Loucy (cell line): ENCODE results near the gene GNAT1.

Experiments
- H2AFZ ChIP-seq: fragments of 200-600 bp; sonication (generic); 2 replicates; pipeline ENCODE4 v1.6.0; 2016; ENCODE audit warnings: antibody characterized with exemption, mild to moderate bottlenecking, low read length, moderate library complexity
- H3F3A ChIP-seq: fragments of 200-600 bp; 2 replicates; pipeline ENCODE4 v1.6.0; 2016; ENCODE audit warnings: antibody characterized with exemption, low read depth, mild to moderate bottlenecking
- H3K27me3 ChIP-seq: fragments of 200-600 bp; sonication (generic); 2 replicates; pipeline ENCODE4 v1.6.1; 2014; ENCODE audit warnings: low read length, mild to moderate bottlenecking; ENCODE audit not compliant: insufficient read depth, poor library complexity, severe bottlenecking
- H3K36me3 ChIP-seq: fragments of 200-600 bp; sonication (generic); 2 replicates; pipeline ENCODE4 v1.6.1; 2016; ENCODE audit warnings: low read length; ENCODE audit not compliant: insufficient read depth
- H3K4me1 ChIP-seq: fragments of 200-600 bp; sonication (generic); 2 replicates; pipeline ENCODE4 v1.5.1; 2014; ENCODE audit warnings: low read length, mild to moderate bottlenecking; ENCODE audit not compliant: insufficient read depth, poor library complexity, severe bottlenecking
- H3K4me2 ChIP-seq: fragments of 200-600 bp; sonication (generic); 2 replicates; pipeline ENCODE4 v1.6.0; 2014; ENCODE audit warnings: antibody characterized with exemption, low read length, low read depth, mild to moderate bottlenecking; ENCODE audit not compliant: poor library complexity, severe bottlenecking
- H3K4me3 ChIP-seq: fragments of 200-600 bp; sonication (generic); 2 replicates; pipeline ENCODE4 v1.5.1; 2014; ENCODE audit warnings: low read length, mild to moderate bottlenecking, mixed read lengths; ENCODE audit not compliant: poor library complexity, severe bottlenecking
- H3K79me2 ChIP-seq: fragments of 200-600 bp; sonication (generic); 2 replicates; pipeline ENCODE4 v1.6.1; 2014; ENCODE audit warnings: low read length; ENCODE audit not compliant: insufficient read depth
- H3K9ac ChIP-seq: fragments of 200-600 bp; sonication (generic); 2 replicates; pipeline ENCODE4 v1.6.0; 2014; ENCODE audit warnings: mild to moderate bottlenecking, low read depth, low read length, moderate library complexity; ENCODE audit not compliant: poor library complexity, severe bottlenecking
- H3K9me2 ChIP-seq: fragments of 200-600 bp; sonication (generic); replicated peaks from 2 replicates; pipeline ENCODE4 v1.6.1; 2016; ENCODE audit warnings: low read depth, low read length, mixed read lengths
- H3K9me3 ChIP-seq: fragments of 200-600 bp; sonication (generic); 2 replicates; pipeline ENCODE4 v1.6.1; 2014; ENCODE audit warnings: mild to moderate bottlenecking, antibody characterized with exemption, low read length, low read depth; ENCODE audit not compliant: insufficient read depth
- H4K20me1 ChIP-seq: fragments of 200-600 bp; sonication (generic); 2 replicates; pipeline ENCODE4 v1.6.0; 2014; ENCODE audit warnings: antibody characterized with exemption, low read length, mild to moderate bottlenecking; ENCODE audit not compliant: insufficient read depth, poor library complexity, severe bottlenecking
- CTCF ChIP-seq: fragments of 200-600 bp; sonication (generic); conservative IDR thresholded peaks from 2 replicates; pipeline ENCODE4 v1.5.1; 2014; ENCODE audit warnings: mild to moderate bottlenecking, antibody characterized with exemption, low read length
- EZH2phosphoT487 ChIP-seq: fragments of 200-600 bp; IDR thresholded peaks from 2 replicates; pipeline ENCODE4 v1.6.1; 2018; ENCODE audit warnings: antibody characterized with exemption, mild to moderate bottlenecking, moderate library complexity, borderline replicate concordance

The GNAT1 gene

GRCh38 chr3:50193286-50193685 is 1.9 kb downstream of the GNAT1 start:
- Histone ChIP-seq H3K36me3 (no peaks in the 10 kb centered on the region), H3K4me1 (no peaks in the 10 kb centered on the region), H3K9me3 (no peaks in the 10 kb centered on the region), H3K79me2 (no peaks in the 10 kb centered on the region), H3K4me2 (no peak overlapping the region), H3K27me3 (no peaks in the 10 kb centered on the region), H3K9me2 (no peaks in the 10 kb centered on the region), H3K4me3 (no peak overlapping the region), H2AFZ (no peak overlapping the region), H4K20me1 (no peaks in the 10 kb centered on the region), H3K9ac (no peak overlapping the region), H3F3A (no peaks in the 10 kb centered on the region)
- TF ChIP-seq EZH2phosphoT487: no peak

- Histone ChIP-seq H3F3A (no peaks in the 10 kb centered on the region), H3K27me3 (no peaks in the 10 kb centered on the region), H3K9ac (no peak overlapping the region), H3K36me3 (no peaks in the 10 kb centered on the region), H3K9me2 (no peaks in the 10 kb centered on the region), H3K79me2 (no peaks in the 10 kb centered on the region), H3K4me3 (no peak overlapping the region), H2AFZ (no peak overlapping the region), H3K4me2 (no peak overlapping the region), H4K20me1 (no peaks in the 10 kb centered on the region), H3K4me1 (no peaks in the 10 kb centered on the region), H3K9me3 (no peaks in the 10 kb centered on the region)
- TF ChIP-seq EZH2phosphoT487 (no peak), CTCF (no peak)
Measured at GRCh38 chr3:50193746-50194127, 2.3 kb downstream of the GNAT1 start.

- H2AFZ ChIP-seq: no peak overlapping the region
- H3F3A ChIP-seq: no peaks in the 10 kb centered on the region
- no peaks in the 10 kb centered on the region for H3K9me2 ChIP-seq
- H3K4me1 ChIP-seq: no peaks in the 10 kb centered on the region
- H4K20me1 ChIP-seq: no peaks in the 10 kb centered on the region
- H3K36me3 ChIP-seq: no peaks in the 10 kb centered on the region
- no peaks in the 10 kb centered on the region for H3K79me2 ChIP-seq
- H3K9me3 ChIP-seq: no peaks in the 10 kb centered on the region
- H3K4me3 ChIP-seq: no peak overlapping the region
- H3K9ac ChIP-seq: no peak overlapping the region
- no peaks in the 10 kb centered on the region for H3K27me3 ChIP-seq
- H3K4me2 ChIP-seq: no peak overlapping the region
- TF ChIP-seq CTCF (peak; percentile 70), EZH2phosphoT487 (no peak)
Measured at GRCh38 chr3:50194128-50194902, 2.9 kb downstream of the GNAT1 start.

GRCh38 chr3:50194903-50195500 is 3.6 kb downstream of the GNAT1 start:
- Histone ChIP-seq H3K79me2 (no peaks in the 10 kb centered on the region), H4K20me1 (no peaks in the 10 kb centered on the region), H3K4me2 (no peak overlapping the region), H2AFZ (no peak overlapping the region), H3F3A (no peaks in the 10 kb centered on the region), H3K9me3 (no peaks in the 10 kb centered on the region), H3K9me2 (no peaks in the 10 kb centered on the region), H3K36me3 (no peaks in the 10 kb centered on the region), H3K4me3 (no peak overlapping the region), H3K9ac (no peak overlapping the region), H3K4me1 (no peaks in the 10 kb centered on the region), H3K27me3 (no peaks in the 10 kb centered on the region)
- TF ChIP-seq CTCF: no peak
- no peak for TF ChIP-seq EZH2phosphoT487
